Measurements from ENCODE around the gene APP.
A peak's percentile ranks its signal among the peaks of the same experiment; 100 is the strongest.

Gene APP

DNA sequence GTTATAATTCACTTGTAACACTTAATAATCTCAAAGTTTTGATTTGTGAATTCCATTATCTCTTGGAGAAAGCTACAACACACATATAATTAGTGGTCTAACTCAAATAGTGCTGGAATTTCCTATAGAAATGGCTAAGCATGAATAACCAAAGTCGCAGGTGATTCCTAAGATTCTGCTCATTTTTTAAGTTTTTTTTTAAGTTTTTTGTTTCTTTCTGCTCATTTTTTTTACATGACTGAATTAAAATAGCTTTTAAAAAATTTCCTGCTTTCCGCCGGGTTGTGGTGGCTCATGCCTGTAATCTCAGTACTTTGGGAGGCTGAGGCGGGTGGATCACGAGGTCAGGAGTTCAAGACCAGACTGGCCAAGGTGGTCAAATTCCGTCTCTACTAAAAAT, 90.4 kb downstream of the APP start:
- DNase-seq (ENCODE audit: low read depth in 2 of 2), result no peak
- no peak for TF ChIP-seq CTCF (IDR thresholded peaks at IDR 0.05; ENCODE audit: low read depth, low read length)
- no peak overlapping the region for H3K4me3 ChIP-seq (replicated peaks in 1 of 2; ENCODE audit: low read depth in 2 of 2, low read length in 2 of 2)

- peak in 1 of 2 donors; percentile 48 for DNase-seq (ENCODE audit: low read depth in 2 of 2)
- TF ChIP-seq CTCF (IDR thresholded peaks at IDR 0.05; ENCODE audit: low read depth, low read length), result no peak
- no peak overlapping the region for H3K4me3 ChIP-seq (replicated peaks in 1 of 2; ENCODE audit: low read depth in 2 of 2, low read length in 2 of 2)
These were observed 91.2 kb downstream of the APP start for GRCh38 chr21:26079366-26079765.

DNA sequence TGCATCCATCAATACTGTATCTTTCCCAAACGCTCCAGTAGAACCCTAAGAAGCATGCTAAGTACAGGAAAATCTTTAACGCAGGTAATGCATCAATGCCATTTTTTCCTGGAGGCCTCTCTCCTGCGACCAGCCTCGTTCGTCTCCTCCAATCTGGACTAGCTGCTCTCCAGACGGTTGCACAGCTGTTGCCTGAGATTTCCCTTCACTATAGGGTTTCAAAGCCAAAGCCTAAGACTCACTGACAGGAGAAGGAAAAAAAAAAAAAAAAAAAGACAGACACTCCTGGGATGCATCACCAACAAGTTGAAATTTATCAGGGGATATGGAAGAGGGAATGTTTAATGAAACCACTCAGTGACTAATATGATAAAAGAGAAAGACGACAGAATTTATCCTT, 93.0 kb downstream of the APP start:
- no peak overlapping the region for H3K4me3 ChIP-seq (replicated peaks in 1 of 2; ENCODE audit: low read depth in 2 of 2, low read length in 2 of 2)
- peak in 1 of 2 donors; percentile 75 for DNase-seq (ENCODE audit: low read depth in 2 of 2)
- TF ChIP-seq CTCF (IDR thresholded peaks at IDR 0.05; ENCODE audit: low read depth, low read length), result no peak

GRCh38 chr21:26072666-26073615, 97.6 kb downstream of the APP start:
- DNase-seq (ENCODE audit: low read depth in 2 of 2), result peak; percentile 24 to 72
- TF ChIP-seq CTCF (IDR thresholded peaks at IDR 0.05; ENCODE audit: low read depth, low read length), result no peak
- no peak overlapping the region for H3K4me3 ChIP-seq (replicated peaks in 1 of 2; ENCODE audit: low read depth in 2 of 2, low read length in 2 of 2)

GRCh38 chr21:26070822-26071425, 99.6 kb downstream of the APP start:
- TF ChIP-seq CTCF (IDR thresholded peaks at IDR 0.05; ENCODE audit: low read depth, low read length), result no peak
- peak; percentile 68 to 77 for DNase-seq (ENCODE audit: low read depth in 2 of 2)
- peak overlapping the region in 1 of 2 donors; percentile 16 for H3K4me3 ChIP-seq (replicated peaks in 1 of 2; ENCODE audit: low read depth in 2 of 2, low read length in 2 of 2)

- DNase-seq (ENCODE audit: low read depth in 2 of 2), result no peak
- H3K4me3 ChIP-seq (replicated peaks in 1 of 2; ENCODE audit: low read depth in 2 of 2, low read length in 2 of 2), result no peak overlapping the region
- TF ChIP-seq CTCF (IDR thresholded peaks at IDR 0.05; ENCODE audit: low read depth, low read length), result no peak
These were observed 100.4 kb downstream of the APP start for GRCh38 chr21:26070121-26070520.

All from cardiac fibroblast (primary cell).